ENCODE results near the gene RB1. TPM values are rescaled to one million over a fixed set of nuclear protein-coding genes. Genes with fewer than 3 reads are reported as not detected.
A peak's percentile ranks its signal among the peaks of the same experiment; 100 is the strongest.

Gene RB1
- total and polyA plus RNA-seq, 8 donors: 32.1 to 53.1 (median 47.4) TPM

- DNase-seq (no peak), ATAC-seq (no peak)
- Histone ChIP-seq H3K9me3 (no peaks in the 10 kb centered on the region), H3K36me3 (peaks cover 0 to 12% of the 10 kb centered on the region in 2 donors), H3K4me1 (peaks cover 22 to 64% of the 10 kb centered on the region in 2 donors), H3K27me3 (no peaks in the 10 kb centered on the region), H3K4me3 (no peak overlapping the region), H3K27ac (no peak overlapping the region)
- intact Hi-C loops (cut with DNase I): loop anchor here in 1 of 2 donors (10.0 kb wide), 2 partner anchors 78 to 82 kb away; partner anchors contain the start of gene LPAR6
- TF ChIP-seq CTCF (IDR thresholded peaks at IDR 0.05): no peak
Observed at GRCh38 chr13:48496271-48497161, 193.0 kb downstream of the RB1 start.

GRCh38 chr13:48497669-48498068 is 194.1 kb downstream of the RB1 start:
- Histone ChIP-seq H3K9me3 (no peaks in the 10 kb centered on the region), H3K27ac (no peak overlapping the region), H3K36me3 (peaks cover 0 to 12% of the 10 kb centered on the region in 2 donors), H3K4me3 (no peak overlapping the region), H3K27me3 (no peaks in the 10 kb centered on the region), H3K4me1 (peaks cover 18 to 64% of the 10 kb centered on the region in 2 donors)
- TF ChIP-seq CTCF (IDR thresholded peaks at IDR 0.05): no peak
- intact Hi-C loops (cut with DNase I): loop anchor here in 1 of 2 donors (10.0 kb wide), 2 partner anchors 77 to 83 kb away; partner anchors contain the start of gene LPAR6
- DNase-seq: no peak
- no peak for ATAC-seq

GRCh38 chr13:48500652-48501197 is 197.2 kb downstream of the RB1 start:
- H3K27ac ChIP-seq: peak overlapping the region; percentile 62 to 78
- ATAC-seq: peak; percentile 94
- no peak overlapping the region for H3K4me3 ChIP-seq

GRCh38 chr13:48501705-48502104 is 198.2 kb downstream of the RB1 start:
- Histone ChIP-seq H3K4me1 (peaks cover 12 to 57% of the 10 kb centered on the region in 2 donors), H3K9me3 (no peaks in the 10 kb centered on the region), H3K4me3 (no peak overlapping the region), H3K27ac (peak overlapping the region in 1 of 2 donors; percentile 78), H3K36me3 (peaks cover 0 to 8% of the 10 kb centered on the region in 2 donors), H3K27me3 (no peaks in the 10 kb centered on the region)
- ATAC-seq (no peak), DNase-seq (no peak)
- intact Hi-C loops (cut with DNase I): no loop called here
- TF ChIP-seq CTCF (IDR thresholded peaks at IDR 0.05): no peak

More at GRCh38 chr13:48500652-48501197, 197.2 kb downstream of the RB1 start:
- no peak for TF ChIP-seq CTCF (IDR thresholded peaks at IDR 0.05)
- intact Hi-C loops (cut with DNase I): no loop called here
- H3K36me3 ChIP-seq: peaks cover 0 to 12% of the 10 kb centered on the region in 2 donors
- no peaks in the 10 kb centered on the region for H3K27me3 ChIP-seq
- peaks cover 12 to 52% of the 10 kb centered on the region in 2 donors for H3K4me1 ChIP-seq
- DNase-seq: peak in 1 of 4 donors; percentile 19
- H3K9me3 ChIP-seq: no peaks in the 10 kb centered on the region
